A172 (cell line): ENCODE data around the gene APH1A. TPM values are rescaled to one million over a fixed set of nuclear protein-coding genes. Genes with fewer than 3 reads are reported as not detected.
"Not testable (repeated sequence)": the region's sequence is repeated elsewhere in the genome, so short reads cannot be mapped to it uniquely, and the experiment has no call there.

Experiments used
- DNase-seq: peaks from one replicate; pipeline ENCODE4 v3.0.0-alpha.2; 2015; ENCODE audit warnings: low spot score
- total RNA-seq: library from RNA; depleted of rRNA; stranded (reverse); fragments of >200 nt; shearing (Covaris generic); gene quantifications from 2 replicates; pipeline ENCODE4 v1.2.3, GENCODE V29; 2014; rRNA removed

Gene APH1A
- total RNA-seq, 1 experiment from 2014 or later, result 197 TPM

- DNase-seq, result peak; percentile 15
Observed at GRCh38 chr1:150233359-150234308, 35.2 kb downstream of the APH1A start.

GRCh38 chr1:150232921-150233320, 35.9 kb downstream of the APH1A start:
- not testable (repeated sequence) for DNase-seq

GRCh38 chr1:150228246-150228645, 40.6 kb downstream of the APH1A start:
- not testable (repeated sequence) for DNase-seq

GRCh38 chr1:150227228-150227627, 41.6 kb downstream of the APH1A start:
- no peak for DNase-seq

GRCh38 chr1:150226486-150226885, 42.3 kb downstream of the APH1A start:
- DNase-seq, result no peak

- no peak for DNase-seq
Observed at GRCh38 chr1:150225546-150225945, 43.3 kb downstream of the APH1A start.

- no peak for DNase-seq
Observed at GRCh38 chr1:150224983-150225382, 43.8 kb downstream of the APH1A start.

- peak; percentile 22 for DNase-seq
Observed at GRCh38 chr1:150221552-150221951, 47.3 kb downstream of the APH1A start.

GRCh38 chr1:150215855-150216254, 53.0 kb downstream of the APH1A start:
- DNase-seq, result not testable (repeated sequence)

Other genes starting within 250 kb of the APH1A start
- gene VPS45, start 201.2 kb downstream of the APH1A start, total RNA-seq, result 57.5 and 72.8 TPM in 2 replicates
- gene PLEKHO1, start 119.1 kb downstream of the APH1A start, total RNA-seq, result 69.1 and 82.9 TPM in 2 replicates
- 76.3 and 81.9 TPM in 2 replicates for gene ANP32E, start 32.9 kb downstream of the APH1A start, total RNA-seq
- gene CA14, start 11.2 kb downstream of the APH1A start, total RNA-seq, result not detected in 2 replicates
- gene C1orf54, start 3.8 kb upstream of the APH1A start, total RNA-seq, result 8.8 TPM in 1 of 2 replicates, not detected in the other
- gene CIART, start 13.5 kb upstream of the APH1A start, total RNA-seq, result 15.2 and 25.2 TPM in 2 replicates
- gene MRPS21, start 24.8 kb upstream of the APH1A start, total RNA-seq, result 42.3 and 60.1 TPM in 2 replicates
- 93.1 and 96.8 TPM in 2 replicates for gene PRPF3, start 52.5 kb upstream of the APH1A start, total RNA-seq
- 10.9 TPM in 2 replicates for gene RPRD2, start 95.1 kb upstream of the APH1A start, total RNA-seq
- 30.0 and 32.1 TPM in 2 replicates for gene TARS2, start 218.4 kb upstream of the APH1A start, total RNA-seq
- 101 and 135 TPM in 2 replicates for gene ECM1, start 239.1 kb upstream of the APH1A start, total RNA-seq
- gene FALEC, start 246.7 kb upstream of the APH1A start, total RNA-seq, result 0.55 TPM in 1 of 2 replicates, not detected in the other